Hypothalamus (tissue), 51 donors: ENCODE data around the gene CD160.

Experiments
- DNase-seq, 51 donors: peaks; one replicate each; lab custom pipeline; 2025; lab: John Stamatoyannopoulos, UW

Gene CD160

GRCh38 chr1:145788580-145788979 is 69.3 kb downstream of the CD160 start:
- DNase-seq: no peak
